ENCODE measurements around the gene RAB40C. TPM values are rescaled to one million over a fixed set of nuclear protein-coding genes. Genes with fewer than 3 reads are reported as not detected.

Gene RAB40C
- total RNA-seq, 1 experiment from 2014 or later = 30.7 TPM

DNA sequence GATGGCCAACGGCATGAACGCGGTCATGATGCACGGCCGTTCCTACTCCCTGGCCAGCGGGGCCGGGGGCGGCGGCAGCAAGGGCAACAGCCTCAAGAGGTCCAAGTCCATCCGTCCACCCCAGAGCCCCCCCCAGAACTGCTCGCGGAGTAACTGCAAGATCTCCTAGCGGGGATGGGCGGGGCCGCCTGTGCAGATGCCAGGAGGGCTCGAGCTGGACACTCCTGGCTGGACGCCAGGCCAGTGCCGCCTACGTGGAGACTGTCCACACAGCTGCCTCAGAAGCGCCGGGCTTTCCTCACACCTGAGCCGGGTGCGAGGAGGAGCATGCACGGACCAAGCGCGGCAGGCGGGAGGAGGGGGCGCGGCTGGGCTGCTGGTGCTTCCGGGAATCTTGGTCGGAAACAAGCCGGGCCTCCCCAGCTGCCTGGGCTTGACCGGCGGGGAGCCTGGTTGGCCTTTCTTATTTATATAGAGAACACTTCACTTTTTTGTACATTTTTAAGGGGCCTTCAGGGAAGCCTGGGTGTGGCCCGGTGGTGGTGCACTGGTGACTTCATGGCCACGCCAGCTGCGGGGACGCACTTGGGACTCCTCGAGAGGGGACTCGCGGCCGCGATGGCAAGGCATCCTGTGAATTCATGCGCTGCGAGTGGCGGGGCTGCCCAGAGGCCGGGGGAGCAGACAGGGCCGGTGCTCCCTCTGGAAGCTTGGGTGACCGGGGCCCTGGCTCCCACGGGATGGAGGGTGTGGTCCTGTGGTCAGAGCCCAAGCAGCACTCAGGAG, 37.8 kb downstream of the RAB40C start:
- BruUV-seq (replicated peaks) = TSS peak; percentile 58
- no peaks in the 10 kb centered on the region for H3K9me3 ChIP-seq (ENCODE audit: control insufficient read depth, insufficient read depth, low read depth, low read length)
- peak overlapping the region; percentile 39; the same call in 1 of the 2 replicates for H3K27ac ChIP-seq (ENCODE audit: low read length)
- ATAC-seq (peak; percentile 0; the same call in 1 of the 2 replicates), DNase-seq (ENCODE audit: low read depth, low spot score) (no peak)
- no peaks in the 10 kb centered on the region for H3K27me3 ChIP-seq (ENCODE audit: control insufficient read depth, insufficient read depth, low read length)
- no peak overlapping the region for H3K4me3 ChIP-seq (ENCODE audit: low read depth in 2 of 2, low read length in 2 of 2)
- POLR2A ChIA-PET = no interaction called here
- intact Hi-C loops (cut with micrococcal nuclease; ENCODE audit: unreplicated experiment) (no loop called here), in situ Hi-C loops (cut with HindIII; ENCODE audit: low pct_unique_long_range_greater_than_20kb, low sequenced_read_pairs) (no loop called here)
- TF ChIP-seq, protein P1, sequence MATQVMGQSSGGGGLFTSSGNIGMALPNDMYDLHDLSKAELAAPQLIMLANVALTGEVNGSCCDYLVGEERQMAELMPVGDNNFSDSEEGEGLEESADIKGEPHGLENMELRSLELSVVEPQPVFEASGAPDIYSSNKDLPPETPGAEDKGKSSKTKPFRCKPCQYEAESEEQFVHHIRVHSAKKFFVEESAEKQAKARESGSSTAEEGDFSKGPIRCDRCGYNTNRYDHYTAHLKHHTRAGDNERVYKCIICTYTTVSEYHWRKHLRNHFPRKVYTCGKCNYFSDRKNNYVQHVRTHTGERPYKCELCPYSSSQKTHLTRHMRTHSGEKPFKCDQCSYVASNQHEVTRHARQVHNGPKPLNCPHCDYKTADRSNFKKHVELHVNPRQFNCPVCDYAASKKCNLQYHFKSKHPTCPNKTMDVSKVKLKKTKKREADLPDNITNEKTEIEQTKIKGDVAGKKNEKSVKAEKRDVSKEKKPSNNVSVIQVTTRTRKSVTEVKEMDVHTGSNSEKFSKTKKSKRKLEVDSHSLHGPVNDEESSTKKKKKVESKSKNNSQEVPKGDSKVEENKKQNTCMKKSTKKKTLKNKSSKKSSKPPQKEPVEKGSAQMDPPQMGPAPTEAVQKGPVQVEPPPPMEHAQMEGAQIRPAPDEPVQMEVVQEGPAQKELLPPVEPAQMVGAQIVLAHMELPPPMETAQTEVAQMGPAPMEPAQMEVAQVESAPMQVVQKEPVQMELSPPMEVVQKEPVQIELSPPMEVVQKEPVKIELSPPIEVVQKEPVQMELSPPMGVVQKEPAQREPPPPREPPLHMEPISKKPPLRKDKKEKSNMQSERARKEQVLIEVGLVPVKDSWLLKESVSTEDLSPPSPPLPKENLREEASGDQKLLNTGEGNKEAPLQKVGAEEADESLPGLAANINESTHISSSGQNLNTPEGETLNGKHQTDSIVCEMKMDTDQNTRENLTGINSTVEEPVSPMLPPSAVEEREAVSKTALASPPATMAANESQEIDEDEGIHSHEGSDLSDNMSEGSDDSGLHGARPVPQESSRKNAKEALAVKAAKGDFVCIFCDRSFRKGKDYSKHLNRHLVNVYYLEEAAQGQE (IDR thresholded peaks at IDR 0.05; ENCODE audit: insufficient read depth in 1 of 2, low read depth in 2 of 2, low read length in 1 of 2) = no peak
- TF ChIP-seq TCF7L2 (IDR thresholded peaks at IDR 0.05; ENCODE audit: low read depth, low read length) = no peak
- TF ChIP-seq POLR2AphosphoS5 (IDR thresholded peaks at IDR 0.05; ENCODE audit: low read depth, low read length) = no peak
- no peak for TF ChIP-seq SIN3A (IDR thresholded peaks at IDR 0.05; ENCODE audit: borderline replicate concordance, insufficient read depth, low read depth, low read length)
- TF ChIP-seq, protein P2, sequence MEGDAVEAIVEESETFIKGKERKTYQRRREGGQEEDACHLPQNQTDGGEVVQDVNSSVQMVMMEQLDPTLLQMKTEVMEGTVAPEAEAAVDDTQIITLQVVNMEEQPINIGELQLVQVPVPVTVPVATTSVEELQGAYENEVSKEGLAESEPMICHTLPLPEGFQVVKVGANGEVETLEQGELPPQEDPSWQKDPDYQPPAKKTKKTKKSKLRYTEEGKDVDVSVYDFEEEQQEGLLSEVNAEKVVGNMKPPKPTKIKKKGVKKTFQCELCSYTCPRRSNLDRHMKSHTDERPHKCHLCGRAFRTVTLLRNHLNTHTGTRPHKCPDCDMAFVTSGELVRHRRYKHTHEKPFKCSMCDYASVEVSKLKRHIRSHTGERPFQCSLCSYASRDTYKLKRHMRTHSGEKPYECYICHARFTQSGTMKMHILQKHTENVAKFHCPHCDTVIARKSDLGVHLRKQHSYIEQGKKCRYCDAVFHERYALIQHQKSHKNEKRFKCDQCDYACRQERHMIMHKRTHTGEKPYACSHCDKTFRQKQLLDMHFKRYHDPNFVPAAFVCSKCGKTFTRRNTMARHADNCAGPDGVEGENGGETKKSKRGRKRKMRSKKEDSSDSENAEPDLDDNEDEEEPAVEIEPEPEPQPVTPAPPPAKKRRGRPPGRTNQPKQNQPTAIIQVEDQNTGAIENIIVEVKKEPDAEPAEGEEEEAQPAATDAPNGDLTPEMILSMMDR (IDR thresholded peaks at IDR 0.05) = no peak
- no peaks in the 10 kb centered on the region for H3K36me3 ChIP-seq (ENCODE audit: control insufficient read depth, insufficient read depth, low read length)
- CTCF ChIA-PET = interaction anchor here (0.5 kb wide), 1 partner anchor 88 kb away, joined by 3 read pairs; no protein-coding TSS in a partner anchor
- H3K4me1 ChIP-seq (ENCODE audit: control insufficient read depth, insufficient read depth, low read length) = peaks cover 65% of the 10 kb centered on the region

- H3K4me3 ChIP-seq (ENCODE audit: low read depth in 2 of 2, low read length in 2 of 2) = no peak overlapping the region
- ChIA-PET CTCF (interaction anchor here (0.5 kb wide), 1 partner anchor 89 kb away, joined by 3 read pairs; no protein-coding TSS in a partner anchor), POLR2A (no interaction called here)
- H3K9me3 ChIP-seq (ENCODE audit: control insufficient read depth, insufficient read depth, low read depth, low read length) = no peaks in the 10 kb centered on the region
- H3K27me3 ChIP-seq (ENCODE audit: control insufficient read depth, insufficient read depth, low read length) = no peaks in the 10 kb centered on the region
- ATAC-seq = no peak
- DNase-seq (ENCODE audit: low read depth, low spot score) = no peak
- peaks cover 62% of the 10 kb centered on the region for H3K4me1 ChIP-seq (ENCODE audit: control insufficient read depth, insufficient read depth, low read length)
- intact Hi-C loops (cut with micrococcal nuclease; ENCODE audit: unreplicated experiment) = no loop called here
- peak overlapping the region; percentile 61; the same call in 1 of the 2 replicates for H3K27ac ChIP-seq (ENCODE audit: low read length)
- BruUV-seq (replicated peaks) = no TSS peak
- no peaks in the 10 kb centered on the region for H3K36me3 ChIP-seq (ENCODE audit: control insufficient read depth, insufficient read depth, low read length)
- TF ChIP-seq TCF7L2 (IDR thresholded peaks at IDR 0.05; ENCODE audit: low read depth, low read length) (no peak), POLR2AphosphoS5 (IDR thresholded peaks at IDR 0.05; ENCODE audit: low read depth, low read length) (0 out of 2 replicates have a peak, but pooled peaks have one; percentile 0)
- in situ Hi-C loops (cut with HindIII; ENCODE audit: low pct_unique_long_range_greater_than_20kb, low sequenced_read_pairs) = no loop called here
These were observed 38.6 kb downstream of the RAB40C start for GRCh38 chr16:628321-629061.
